IPS DF 6.9 (cell line): ENCODE measurements around the gene DSCAM.
"Not testable (repeated sequence)": the region's sequence is repeated elsewhere in the genome, so short reads cannot be mapped to it uniquely, and the experiment has no call there.

ENCODE experiments used
- DNase-seq: peaks from one replicate; pipeline ENCODE4 v3.0.0-alpha.2; 2013; ENCODE audit warnings: low read depth, low spot score
- H3K27ac ChIP-seq: one replicate; pipeline ENCODE4 v1.5.1; 2013; ENCODE audit warnings: low read length, control low read depth
- H3K27me3 ChIP-seq: 2 replicates; pipeline ENCODE4 v1.6.1; 2013; ENCODE audit warnings: mild to moderate bottlenecking, low read length; ENCODE audit not compliant: control insufficient read depth, insufficient read depth
- H3K36me3 ChIP-seq: 2 replicates; pipeline ENCODE4 v1.6.1; 2013; ENCODE audit warnings: low read length; ENCODE audit not compliant: control insufficient read depth, insufficient read depth
- H3K4me1 ChIP-seq: 2 replicates; pipeline ENCODE4 v1.6.1; 2013; ENCODE audit warnings: low read length; ENCODE audit not compliant: control insufficient read depth, insufficient read depth
- H3K4me3 ChIP-seq: 2 replicates; pipeline ENCODE4 v1.5.1; 2013; ENCODE audit warnings: mild to moderate bottlenecking, low read length
- H3K9me3 ChIP-seq: 2 replicates; pipeline ENCODE4 v1.6.1; 2013; ENCODE audit warnings: low read length, inconsistent platforms; ENCODE audit not compliant: control insufficient read depth, insufficient read depth
- WGBS: extraction: QIAGEN DNeasy Blood & Tissue Kit; methylation state at CpG from one replicate; pipeline ENCODE4 v1.1.7; 2013; ENCODE audit warnings: mixed read lengths, missing lambda C conversion rate; ENCODE audit not compliant: insufficient read length, insufficient coverage; 5-methylcytosine and 5-hydroxymethylcytosine counted together

The DSCAM gene

GRCh38 chr21:40182491-40182890 is 664.5 kb downstream of the DSCAM start:
- peaks cover 25% of the 10 kb centered on the region for H3K9me3 ChIP-seq
- WGBS, result no CpG with 5 or more reads among the region's 19 CpGs
- DNase-seq, H3K27me3 ChIP-seq, H3K4me1 ChIP-seq, H3K27ac ChIP-seq, H3K4me3 ChIP-seq, H3K36me3 ChIP-seq: not testable (repeated sequence)

- WGBS, result no CpG with 5 or more reads among the region's 5 CpGs
- H3K4me3 ChIP-seq, result no peak overlapping the region
- H3K27me3 ChIP-seq, result no peaks in the 10 kb centered on the region
- no peak overlapping the region for H3K27ac ChIP-seq
- H3K9me3 ChIP-seq, result peaks cover 27% of the 10 kb centered on the region
- DNase-seq, result no peak
- H3K36me3 ChIP-seq, result no peaks in the 10 kb centered on the region
- H3K4me1 ChIP-seq, result no peaks in the 10 kb centered on the region
These were observed 667.8 kb downstream of the DSCAM start for GRCh38 chr21:40179166-40179565.

GRCh38 chr21:40178726-40179125 is 668.2 kb downstream of the DSCAM start:
- WGBS, result no CpG with 5 or more reads among the region's 19 CpGs
- no peak for DNase-seq
- H3K9me3 ChIP-seq, result peaks cover 25% of the 10 kb centered on the region

GRCh38 chr21:40177979-40178378 is 669.0 kb downstream of the DSCAM start:
- Histone ChIP-seq H3K9me3 (peaks cover 22% of the 10 kb centered on the region), H3K4me1 (no peaks in the 10 kb centered on the region), H3K36me3 (no peaks in the 10 kb centered on the region), H3K27ac (no peak overlapping the region), H3K27me3 (no peaks in the 10 kb centered on the region), H3K4me3 (no peak overlapping the region)
- DNase-seq, result no peak
- WGBS, result no CpG with 5 or more reads among the region's 6 CpGs

More at GRCh38 chr21:40178726-40179125, 668.2 kb downstream of the DSCAM start:
- Histone ChIP-seq H3K27ac (no peak overlapping the region), H3K27me3 (no peaks in the 10 kb centered on the region), H3K36me3 (no peaks in the 10 kb centered on the region), H3K4me3 (no peak overlapping the region), H3K4me1 (no peaks in the 10 kb centered on the region)

- Histone ChIP-seq H3K27ac (no peak overlapping the region), H3K4me1 (no peaks in the 10 kb centered on the region), H3K9me3 (peaks cover 17% of the 10 kb centered on the region), H3K4me3 (no peak overlapping the region), H3K27me3 (no peaks in the 10 kb centered on the region), H3K36me3 (no peaks in the 10 kb centered on the region)
- no peak for DNase-seq
- WGBS, result no CpG with 5 or more reads among the region's 5 CpGs
These were observed 670.2 kb downstream of the DSCAM start for GRCh38 chr21:40176724-40177123.

- Histone ChIP-seq H3K9me3 (peaks cover 17% of the 10 kb centered on the region), H3K4me1 (no peaks in the 10 kb centered on the region), H3K36me3 (no peaks in the 10 kb centered on the region), H3K4me3 (no peak overlapping the region), H3K27ac (no peak overlapping the region), H3K27me3 (no peaks in the 10 kb centered on the region)
- no CpG with 5 or more reads among the region's 6 CpGs for WGBS
- DNase-seq, result no peak
These were observed 673.1 kb downstream of the DSCAM start for GRCh38 chr21:40173816-40174215.

GRCh38 chr21:40169971-40170370 is 677.0 kb downstream of the DSCAM start:
- Histone ChIP-seq H3K36me3 (no peaks in the 10 kb centered on the region), H3K27ac (no peak overlapping the region), H3K4me1 (no peaks in the 10 kb centered on the region; the same call in 1 of the 2 replicates), H3K27me3 (no peaks in the 10 kb centered on the region), H3K4me3 (no peak overlapping the region), H3K9me3 (peaks cover 10% of the 10 kb centered on the region)
- no CpG with 5 or more reads among the region's 11 CpGs for WGBS
- no peak for DNase-seq

GRCh38 chr21:40166291-40166843 is 680.6 kb downstream of the DSCAM start:
- Histone ChIP-seq H3K4me3 (no peak overlapping the region), H3K36me3 (no peaks in the 10 kb centered on the region), H3K4me1 (no peaks in the 10 kb centered on the region; the same call in 1 of the 2 replicates), H3K27ac (no peak overlapping the region), H3K27me3 (no peaks in the 10 kb centered on the region), H3K9me3 (peaks cover 8% of the 10 kb centered on the region)
- no CpG with 5 or more reads among the region's 6 CpGs for WGBS
- no peak for DNase-seq

GRCh38 chr21:40165773-40166070 is 681.2 kb downstream of the DSCAM start:
- no peak for DNase-seq
- Histone ChIP-seq H3K27me3 (no peaks in the 10 kb centered on the region), H3K4me3 (no peak overlapping the region), H3K4me1 (no peaks in the 10 kb centered on the region; the same call in 1 of the 2 replicates), H3K36me3 (no peaks in the 10 kb centered on the region), H3K27ac (no peak overlapping the region), H3K9me3 (peaks cover 8% of the 10 kb centered on the region)
- WGBS, result no CpG with 5 or more reads among the region's 11 CpGs

- no CpG with 5 or more reads among the region's 10 CpGs for WGBS
- DNase-seq, result no peak
- H3K4me3 ChIP-seq, result no peak overlapping the region
These were observed 681.8 kb downstream of the DSCAM start for GRCh38 chr21:40164905-40165772.

More at GRCh38 chr21:40164905-40165772, 681.8 kb downstream of the DSCAM start:
- Histone ChIP-seq H3K36me3 (no peaks in the 10 kb centered on the region), H3K27ac (no peak overlapping the region), H3K27me3 (no peaks in the 10 kb centered on the region), H3K9me3 (peaks cover 7% of the 10 kb centered on the region), H3K4me1 (no peaks in the 10 kb centered on the region; the same call in 1 of the 2 replicates)
